HG02678 (cell line): Measurements from ENCODE around the gene NECAB2.

Source experiments
- ATAC-seq: cut with Tn5 transposase; IDR thresholded peaks from one replicate; pipeline ENCODE4 v1.9.1; 2021; ENCODE audit warnings: mild to moderate bottlenecking, moderate library complexity; ENCODE audit not compliant: unreplicated experiment

The NECAB2 gene

GRCh38 chr16:83967838-83968305 lies at the start of gene NECAB2:
Gene NECAB2, plus strand, starts transcription at chr16:83968244. Its CDS starts 405 bp downstream, at chr16:83968649.
- ATAC-seq: no peak

GRCh38 chr16:83920894-83921491 lies 47.1 kb upstream of the NECAB2 start:
- ATAC-seq: no peak

GRCh38 chr16:83923581-83924365 lies 44.3 kb upstream of the NECAB2 start:
- ATAC-seq: no peak

- ATAC-seq: no peak
Measured at GRCh38 chr16:83924686-83925085, 43.4 kb upstream of the NECAB2 start.

GRCh38 chr16:83925095-83925905 lies 42.7 kb upstream of the NECAB2 start:
- no peak for ATAC-seq

- ATAC-seq: no peak
Measured at GRCh38 chr16:83925957-83926725, 41.9 kb upstream of the NECAB2 start.

- ATAC-seq: peak; percentile 69
Measured at GRCh38 chr16:83926726-83927397, 41.2 kb upstream of the NECAB2 start.

GRCh38 chr16:83928341-83929055 lies 39.5 kb upstream of the NECAB2 start:
- no peak for ATAC-seq

- no peak for ATAC-seq
Measured at GRCh38 chr16:83929811-83930555, 38.1 kb upstream of the NECAB2 start.

GRCh38 chr16:83930730-83931500 lies 37.1 kb upstream of the NECAB2 start:
- no peak for ATAC-seq

- ATAC-seq: no peak
Measured at GRCh38 chr16:83931556-83931955, 36.5 kb upstream of the NECAB2 start.

GRCh38 chr16:83932304-83932703 lies 35.7 kb upstream of the NECAB2 start:
- ATAC-seq: no peak

GRCh38 chr16:83932955-83933673 lies 34.9 kb upstream of the NECAB2 start:
- no peak for ATAC-seq

- no peak for ATAC-seq
Measured at GRCh38 chr16:83933885-83934683, 34.0 kb upstream of the NECAB2 start.

GRCh38 chr16:83934684-83934977 lies 33.4 kb upstream of the NECAB2 start:
- ATAC-seq: no peak

GRCh38 chr16:83935005-83935857 lies 32.8 kb upstream of the NECAB2 start:
- no peak for ATAC-seq
